ENCODE data around the gene RBFOX1.

DNA sequence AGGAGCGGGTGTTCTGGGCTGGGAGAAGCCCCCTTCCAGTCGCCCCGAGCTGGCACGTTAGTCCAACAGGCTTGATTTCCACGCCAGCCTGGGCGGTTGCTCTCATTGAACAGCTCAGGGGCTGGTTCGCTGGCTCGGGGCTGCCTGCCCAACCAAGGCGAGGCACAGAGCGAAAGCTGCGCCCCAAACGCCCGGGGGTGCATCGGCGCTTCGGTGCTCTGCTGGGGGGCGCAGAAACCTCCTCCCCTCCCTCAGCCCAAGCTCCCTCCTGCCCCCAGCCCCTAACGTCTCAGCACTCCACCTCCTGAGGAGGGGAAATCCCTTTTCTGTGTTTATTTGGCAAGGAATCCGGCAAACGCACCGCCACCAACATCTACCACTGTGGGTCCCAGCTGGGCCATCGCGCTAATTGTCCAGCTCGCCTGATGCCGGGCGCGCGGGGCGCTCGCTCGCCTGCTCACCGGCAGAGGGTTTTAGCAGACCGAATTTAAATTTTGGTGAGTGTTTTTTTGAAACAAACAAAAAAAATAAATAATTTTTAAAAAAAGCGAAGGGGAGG is 29.5 kb upstream of the RBFOX1 start:
- TF ChIP-seq POLR2AphosphoS5 (IDR thresholded peaks at IDR 0.05; ENCODE audit: borderline replicate concordance, low read depth, low read length) (no peak), EZH2 (IDR thresholded peaks at IDR 0.05) (no peak)
